ENCODE results near the gene SMARCD1. TPM values are rescaled to one million over a fixed set of nuclear protein-coding genes. Genes with fewer than 3 reads are reported as not detected.

Gene SMARCD1
- 112 to 122 TPM (median 113 TPM) in 3 replicates for total RNA-seq

GRCh38 chr12:50084775-50085614 is at the start of gene SMARCD1:
Gene SMARCD1, plus strand, starts transcription at chr12:50085342. Its CDS starts 28 bp downstream, at chr12:50085370.
- Mint-ChIP-seq H3K36me3 (peaks cover 7% of the 10 kb centered on the region), H3K9me3 (no peaks in the 10 kb centered on the region), H3K27me3 (ENCODE audit: low read depth) (peaks cover 6% of the 10 kb centered on the region), H3K4me1 (peaks cover 17% of the 10 kb centered on the region), H3K4me3 (peak within 1 kb of the TSS; percentile 83), H3K27ac (peak within 1 kb of the TSS; percentile 95)
- TF ChIP-seq, protein P1, sequence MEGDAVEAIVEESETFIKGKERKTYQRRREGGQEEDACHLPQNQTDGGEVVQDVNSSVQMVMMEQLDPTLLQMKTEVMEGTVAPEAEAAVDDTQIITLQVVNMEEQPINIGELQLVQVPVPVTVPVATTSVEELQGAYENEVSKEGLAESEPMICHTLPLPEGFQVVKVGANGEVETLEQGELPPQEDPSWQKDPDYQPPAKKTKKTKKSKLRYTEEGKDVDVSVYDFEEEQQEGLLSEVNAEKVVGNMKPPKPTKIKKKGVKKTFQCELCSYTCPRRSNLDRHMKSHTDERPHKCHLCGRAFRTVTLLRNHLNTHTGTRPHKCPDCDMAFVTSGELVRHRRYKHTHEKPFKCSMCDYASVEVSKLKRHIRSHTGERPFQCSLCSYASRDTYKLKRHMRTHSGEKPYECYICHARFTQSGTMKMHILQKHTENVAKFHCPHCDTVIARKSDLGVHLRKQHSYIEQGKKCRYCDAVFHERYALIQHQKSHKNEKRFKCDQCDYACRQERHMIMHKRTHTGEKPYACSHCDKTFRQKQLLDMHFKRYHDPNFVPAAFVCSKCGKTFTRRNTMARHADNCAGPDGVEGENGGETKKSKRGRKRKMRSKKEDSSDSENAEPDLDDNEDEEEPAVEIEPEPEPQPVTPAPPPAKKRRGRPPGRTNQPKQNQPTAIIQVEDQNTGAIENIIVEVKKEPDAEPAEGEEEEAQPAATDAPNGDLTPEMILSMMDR (IDR thresholded peaks at IDR 0.05; ENCODE audit: unreplicated experiment), result no peak
- peak; percentile 83 to 87 for DNase-seq (ENCODE audit: low spot score in 2 of 2, unreplicated experiment in 2 of 2)

- Mint-ChIP-seq H3K4me3 (no peak overlapping the region), H3K27me3 (ENCODE audit: low read depth) (peaks cover 1% of the 10 kb centered on the region), H3K9me3 (no peaks in the 10 kb centered on the region), H3K4me1 (peaks cover 20% of the 10 kb centered on the region), H3K27ac (no peak overlapping the region), H3K36me3 (no peaks in the 10 kb centered on the region)
- no peak for DNase-seq (ENCODE audit: low spot score in 2 of 2, unreplicated experiment in 2 of 2)
- TF ChIP-seq, protein P1 (IDR thresholded peaks at IDR 0.05; ENCODE audit: unreplicated experiment), result no peak
Observed at GRCh38 chr12:50038336-50038735, 46.8 kb upstream of the SMARCD1 start.

GRCh38 chr12:50039151-50039835 is 45.8 kb upstream of the SMARCD1 start:
- Mint-ChIP-seq H3K27me3 (ENCODE audit: low read depth) (peaks cover 1% of the 10 kb centered on the region), H3K27ac (peak overlapping the region; percentile 28), H3K9me3 (no peaks in the 10 kb centered on the region), H3K36me3 (no peaks in the 10 kb centered on the region), H3K4me1 (peaks cover 20% of the 10 kb centered on the region), H3K4me3 (no peak overlapping the region)
- DNase-seq (ENCODE audit: low spot score in 2 of 2, unreplicated experiment in 2 of 2), result peak; percentile 82 to 96
- TF ChIP-seq, protein P1 (IDR thresholded peaks at IDR 0.05; ENCODE audit: unreplicated experiment), result peak; percentile 93

DNA sequence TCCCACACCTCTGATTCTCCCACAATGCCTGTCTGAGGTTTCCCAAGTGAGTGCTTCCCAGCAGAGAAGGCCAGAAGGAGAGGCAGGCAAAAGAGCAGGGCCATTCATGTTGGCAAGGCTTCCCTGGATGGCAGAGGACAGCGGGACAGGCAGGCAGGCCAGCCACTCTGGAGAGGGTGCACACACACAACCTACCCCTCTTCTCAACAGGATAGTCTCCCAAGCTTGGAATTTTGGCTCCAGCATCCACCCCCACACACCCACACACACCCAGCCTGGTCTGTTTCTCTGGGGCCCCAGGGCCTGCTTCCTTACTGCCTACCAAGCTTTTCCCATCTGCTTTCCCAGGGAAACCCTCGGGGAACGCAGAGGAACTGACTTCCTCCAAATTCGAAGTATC is 44.5 kb upstream of the SMARCD1 start:
- no peak for DNase-seq (ENCODE audit: low spot score in 2 of 2, unreplicated experiment in 2 of 2)
- no peaks in the 10 kb centered on the region for H3K27me3 Mint-ChIP-seq (ENCODE audit: low read depth)
- no peaks in the 10 kb centered on the region for H3K36me3 Mint-ChIP-seq
- peaks cover 20% of the 10 kb centered on the region for H3K4me1 Mint-ChIP-seq
- TF ChIP-seq, protein P1 (IDR thresholded peaks at IDR 0.05; ENCODE audit: unreplicated experiment), result no peak
- no peaks in the 10 kb centered on the region for H3K9me3 Mint-ChIP-seq
- H3K27ac Mint-ChIP-seq, result peak overlapping the region; percentile 49
- H3K4me3 Mint-ChIP-seq, result no peak overlapping the region

GRCh38 chr12:50041062-50041860 is 43.9 kb upstream of the SMARCD1 start:
- no peak for DNase-seq (ENCODE audit: low spot score in 2 of 2, unreplicated experiment in 2 of 2)
- Mint-ChIP-seq H3K27ac (peak overlapping the region; percentile 49), H3K9me3 (no peaks in the 10 kb centered on the region), H3K4me3 (no peak overlapping the region), H3K27me3 (ENCODE audit: low read depth) (no peaks in the 10 kb centered on the region), H3K36me3 (no peaks in the 10 kb centered on the region), H3K4me1 (peaks cover 20% of the 10 kb centered on the region)
- TF ChIP-seq, protein P1 (IDR thresholded peaks at IDR 0.05; ENCODE audit: unreplicated experiment), result no peak

All from mesothelial cell of epicardium (in vitro differentiated cells).